Nephron progenitor cell (in vitro differentiated cells): ENCODE data around the gene ASCL3.

Experiments used
- DNase-seq: peaks from one replicate; pipeline ENCODE4 v3.0.0; 2021
- H3K27ac Mint-ChIP-seq: 2 replicates; pipeline ENCODE4 v1.8.0; 2021; ENCODE audit warnings: mild to moderate bottlenecking, moderate library complexity, mixed read lengths
- H3K27me3 Mint-ChIP-seq: 2 replicates; pipeline ENCODE4 v1.8.0; 2021; ENCODE audit warnings: mild to moderate bottlenecking, low read depth, mixed read lengths; ENCODE audit not compliant: poor library complexity
- H3K36me3 Mint-ChIP-seq: 2 replicates; pipeline ENCODE4 v1.8.0; 2021; ENCODE audit warnings: low read depth, mixed read lengths
- H3K4me1 Mint-ChIP-seq: 2 replicates; pipeline ENCODE4 v1.8.0; 2021; ENCODE audit warnings: mixed read lengths
- H3K4me3 Mint-ChIP-seq: 2 replicates; pipeline ENCODE4 v1.8.0; 2021; ENCODE audit warnings: mild to moderate bottlenecking, moderate library complexity, mixed read lengths
- H3K9me3 Mint-ChIP-seq: 2 replicates; pipeline ENCODE4 v1.8.0; 2021; ENCODE audit warnings: mild to moderate bottlenecking, moderate library complexity, mixed read lengths
- CTCF ChIP-seq: fragments of 200-600 bp; sonication (generic); IDR thresholded peaks from 2 replicates; pipeline ENCODE4 v1.5.0; 2021; ENCODE audit warnings: antibody characterized with exemption

The ASCL3 gene

DNA sequence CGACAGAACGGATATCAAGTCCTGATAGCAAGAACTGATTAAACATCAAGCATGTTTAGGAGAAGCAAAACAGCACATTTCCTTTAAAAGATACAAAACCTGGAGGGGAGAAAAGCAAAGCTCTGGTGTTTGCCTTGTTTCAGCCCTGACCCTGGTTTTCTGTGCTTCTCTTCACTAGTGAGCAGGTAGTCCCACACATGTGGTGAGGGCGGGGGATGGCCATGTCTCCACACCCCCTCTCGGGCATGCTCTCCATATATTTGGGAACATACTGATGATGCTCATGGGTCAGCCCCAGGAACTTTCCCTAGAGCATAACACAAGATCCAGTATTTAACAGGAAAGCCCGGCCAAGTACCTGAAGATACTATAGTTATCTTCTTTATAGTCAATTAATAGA is 20.1 kb downstream of the ASCL3 start:
- Mint-ChIP-seq H3K27ac (peak overlapping the region; percentile 25), H3K4me3 (no peak overlapping the region), H3K9me3 (no peaks in the 10 kb centered on the region), H3K27me3 (no peaks in the 10 kb centered on the region), H3K4me1 (peaks cover 7% of the 10 kb centered on the region), H3K36me3 (peaks cover 30% of the 10 kb centered on the region)
- no peak for TF ChIP-seq CTCF
- DNase-seq: no peak

- peaks cover 37% of the 10 kb centered on the region for H3K4me1 Mint-ChIP-seq
- H3K27me3 Mint-ChIP-seq: no peaks in the 10 kb centered on the region
- no peak for TF ChIP-seq CTCF
- H3K9me3 Mint-ChIP-seq: no peaks in the 10 kb centered on the region
- H3K27ac Mint-ChIP-seq: no peak overlapping the region
- H3K36me3 Mint-ChIP-seq: peaks cover 47% of the 10 kb centered on the region
- peak; percentile 19 for DNase-seq
- H3K4me3 Mint-ChIP-seq: no peak overlapping the region
Measured at GRCh38 chr11:8917157-8917825, 25.5 kb downstream of the ASCL3 start.

- TF ChIP-seq CTCF: no peak
- no peak overlapping the region for H3K4me3 Mint-ChIP-seq
- H3K36me3 Mint-ChIP-seq: peaks cover 37% of the 10 kb centered on the region
- peaks cover 7% of the 10 kb centered on the region for H3K27me3 Mint-ChIP-seq
- H3K9me3 Mint-ChIP-seq: no peaks in the 10 kb centered on the region
- peaks cover 49% of the 10 kb centered on the region for H3K4me1 Mint-ChIP-seq
- H3K27ac Mint-ChIP-seq: no peak overlapping the region
- no peak for DNase-seq
Measured at GRCh38 chr11:8914661-8915018, 28.2 kb downstream of the ASCL3 start.

- peak overlapping the region; percentile 65 for H3K4me3 Mint-ChIP-seq
- peaks cover 12% of the 10 kb centered on the region for H3K27me3 Mint-ChIP-seq
- TF ChIP-seq CTCF: peak; percentile 54
- no peaks in the 10 kb centered on the region for H3K9me3 Mint-ChIP-seq
- peak; percentile 36 for DNase-seq
- H3K36me3 Mint-ChIP-seq: peaks cover 37% of the 10 kb centered on the region
- no peak overlapping the region for H3K27ac Mint-ChIP-seq
- peaks cover 54% of the 10 kb centered on the region for H3K4me1 Mint-ChIP-seq
Measured at GRCh38 chr11:8913961-8914660, 28.7 kb downstream of the ASCL3 start.

- Mint-ChIP-seq H3K4me3 (peak within 1 kb of the TSS; percentile 92), H3K4me1 (peaks cover 41% of the 10 kb centered on the region), H3K9me3 (no peaks in the 10 kb centered on the region), H3K27me3 (peaks cover 23% of the 10 kb centered on the region), H3K36me3 (peaks cover 17% of the 10 kb centered on the region), H3K27ac (peak within 1 kb of the TSS; percentile 94)
- peak; percentile 98 for DNase-seq
- no peak for TF ChIP-seq CTCF
Measured at GRCh38 chr11:8911029-8911823, 31.6 kb downstream of the ASCL3 start, which contains the start of gene AKIP1. AKIP1 (plus strand) TSS chr11:8911189; CDS start chr11:8911450, 261 bp downstream.
